ENCODE measurements around the gene NCK2.

The NCK2 gene

GRCh38 chr2:105721991-105722511 lies 22.7 kb upstream of the NCK2 start:
- DNase-seq, result no peak
- in situ Hi-C loops (cut with HindIII; ENCODE audit: low pct_ligation_motif_present, low sequenced_read_pairs), result no loop called here
- TF ChIP-seq, protein P1, sequence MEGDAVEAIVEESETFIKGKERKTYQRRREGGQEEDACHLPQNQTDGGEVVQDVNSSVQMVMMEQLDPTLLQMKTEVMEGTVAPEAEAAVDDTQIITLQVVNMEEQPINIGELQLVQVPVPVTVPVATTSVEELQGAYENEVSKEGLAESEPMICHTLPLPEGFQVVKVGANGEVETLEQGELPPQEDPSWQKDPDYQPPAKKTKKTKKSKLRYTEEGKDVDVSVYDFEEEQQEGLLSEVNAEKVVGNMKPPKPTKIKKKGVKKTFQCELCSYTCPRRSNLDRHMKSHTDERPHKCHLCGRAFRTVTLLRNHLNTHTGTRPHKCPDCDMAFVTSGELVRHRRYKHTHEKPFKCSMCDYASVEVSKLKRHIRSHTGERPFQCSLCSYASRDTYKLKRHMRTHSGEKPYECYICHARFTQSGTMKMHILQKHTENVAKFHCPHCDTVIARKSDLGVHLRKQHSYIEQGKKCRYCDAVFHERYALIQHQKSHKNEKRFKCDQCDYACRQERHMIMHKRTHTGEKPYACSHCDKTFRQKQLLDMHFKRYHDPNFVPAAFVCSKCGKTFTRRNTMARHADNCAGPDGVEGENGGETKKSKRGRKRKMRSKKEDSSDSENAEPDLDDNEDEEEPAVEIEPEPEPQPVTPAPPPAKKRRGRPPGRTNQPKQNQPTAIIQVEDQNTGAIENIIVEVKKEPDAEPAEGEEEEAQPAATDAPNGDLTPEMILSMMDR (IDR thresholded peaks at IDR 0.05; ENCODE audit: low read depth, low read length, missing control alignments), result no peak
- no peak overlapping the region for H3K27ac ChIP-seq
- H3K27me3 ChIP-seq (replicated peaks), result no peaks in the 10 kb centered on the region
- H3K4me3 ChIP-seq (ENCODE audit: low read depth, low read length), result no peak overlapping the region
- no peaks in the 10 kb centered on the region for H3K36me3 ChIP-seq (replicated peaks)

- Histone ChIP-seq H3K36me3 (replicated peaks) (no peaks in the 10 kb centered on the region), H3K27ac (no peak overlapping the region), H3K27me3 (replicated peaks) (no peaks in the 10 kb centered on the region), H3K4me3 (ENCODE audit: low read depth, low read length) (no peak overlapping the region)
- DNase-seq, result no peak
- in situ Hi-C loops (cut with HindIII; ENCODE audit: low pct_ligation_motif_present, low sequenced_read_pairs), result no loop called here
- TF ChIP-seq, protein P1 (IDR thresholded peaks at IDR 0.05; ENCODE audit: low read depth, low read length, missing control alignments), result no peak
Measured at GRCh38 chr2:105722726-105723297, 21.9 kb upstream of the NCK2 start.

DNA sequence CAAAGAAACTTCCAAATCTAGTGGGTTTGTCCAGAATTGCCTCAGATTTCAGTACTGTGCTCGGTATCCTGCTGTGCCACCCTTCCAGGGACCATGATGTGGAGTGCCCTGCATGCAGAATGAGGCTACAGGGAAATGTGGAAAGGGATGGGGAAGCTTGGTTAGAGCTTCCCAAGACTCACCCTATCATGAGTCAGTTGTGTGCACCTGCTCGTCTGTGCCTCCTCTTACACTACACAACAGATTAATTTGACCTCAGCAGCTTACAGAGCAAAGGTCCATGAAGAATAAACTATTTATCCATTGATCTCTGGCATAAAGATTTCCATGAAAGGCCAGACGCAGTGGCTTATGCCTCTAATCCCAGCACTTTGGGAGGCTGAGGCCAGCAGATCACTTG lies 21.3 kb upstream of the NCK2 start:
- no peaks in the 10 kb centered on the region for H3K36me3 ChIP-seq (replicated peaks)
- no peaks in the 10 kb centered on the region for H3K27me3 ChIP-seq (replicated peaks)
- TF ChIP-seq, protein P1 (IDR thresholded peaks at IDR 0.05; ENCODE audit: low read depth, low read length, missing control alignments), result no peak
- DNase-seq, result no peak
- no peak overlapping the region for H3K4me3 ChIP-seq (ENCODE audit: low read depth, low read length)
- in situ Hi-C loops (cut with HindIII; ENCODE audit: low pct_ligation_motif_present, low sequenced_read_pairs), result no loop called here
- no peak overlapping the region for H3K27ac ChIP-seq

DNA sequence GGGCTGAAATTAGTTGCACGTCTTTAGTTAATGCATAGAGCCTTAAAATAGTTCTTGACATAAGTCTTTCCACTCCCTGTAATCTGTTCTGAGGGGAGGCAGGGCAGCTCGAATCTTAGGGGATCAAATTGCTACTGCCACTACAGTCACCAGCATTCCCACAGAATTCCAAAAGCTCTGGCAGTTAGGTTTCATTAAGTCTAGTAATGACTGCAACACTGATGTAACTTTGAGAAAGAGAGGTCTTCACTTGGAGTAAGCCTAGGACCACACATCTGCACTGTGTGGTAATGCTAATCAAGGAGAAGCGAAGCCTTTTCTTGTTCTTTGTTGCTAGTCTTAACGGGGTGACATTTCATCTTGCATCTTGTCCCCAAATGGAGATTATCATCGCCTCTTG lies 19.3 kb upstream of the NCK2 start:
- Histone ChIP-seq H3K36me3 (replicated peaks) (no peaks in the 10 kb centered on the region), H3K27me3 (replicated peaks) (no peaks in the 10 kb centered on the region), H3K27ac (no peak overlapping the region), H3K4me3 (ENCODE audit: low read depth, low read length) (no peak overlapping the region)
- TF ChIP-seq, protein P1 (IDR thresholded peaks at IDR 0.05; ENCODE audit: low read depth, low read length, missing control alignments), result no peak
- no peak for DNase-seq
- in situ Hi-C loops (cut with HindIII; ENCODE audit: low pct_ligation_motif_present, low sequenced_read_pairs), result no loop called here

DNA sequence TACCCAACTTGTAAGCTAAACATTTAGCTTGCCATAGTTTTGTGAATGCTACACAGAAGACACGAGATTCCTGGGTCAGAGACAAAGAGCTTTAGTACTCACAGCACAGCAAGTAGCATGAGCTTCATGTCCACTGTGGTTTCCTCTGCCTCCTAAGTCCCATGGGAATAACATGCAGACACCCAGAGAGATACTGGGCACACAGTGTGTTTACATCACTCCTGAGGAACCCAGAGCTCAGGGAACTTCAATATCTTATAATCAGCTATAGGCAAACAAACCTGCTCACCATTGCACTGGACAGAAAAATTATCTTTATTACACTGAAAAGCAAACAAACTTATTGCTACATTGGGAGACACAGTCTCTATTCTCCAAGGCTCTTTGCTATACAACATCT lies 14.5 kb upstream of the NCK2 start:
- H3K36me3 ChIP-seq (replicated peaks), result no peaks in the 10 kb centered on the region
- H3K27ac ChIP-seq, result no peak overlapping the region
- no peak for DNase-seq
- H3K27me3 ChIP-seq (replicated peaks), result no peaks in the 10 kb centered on the region
- TF ChIP-seq, protein P1 (IDR thresholded peaks at IDR 0.05; ENCODE audit: low read depth, low read length, missing control alignments), result no peak
- in situ Hi-C loops (cut with HindIII; ENCODE audit: low pct_ligation_motif_present, low sequenced_read_pairs), result no loop called here
- H3K4me3 ChIP-seq (ENCODE audit: low read depth, low read length), result no peak overlapping the region

- Histone ChIP-seq H3K27ac (no peak overlapping the region), H3K4me3 (ENCODE audit: low read depth, low read length) (no peak overlapping the region), H3K36me3 (replicated peaks) (no peaks in the 10 kb centered on the region), H3K27me3 (replicated peaks) (no peaks in the 10 kb centered on the region)
- TF ChIP-seq, protein P1 (IDR thresholded peaks at IDR 0.05; ENCODE audit: low read depth, low read length, missing control alignments), result no peak
- in situ Hi-C loops (cut with HindIII; ENCODE audit: low pct_ligation_motif_present, low sequenced_read_pairs), result no loop called here
- no peak for DNase-seq
Measured at GRCh38 chr2:105731511-105731910, 13.2 kb upstream of the NCK2 start.

Measured in brain microvascular endothelial cell (primary cell).